ENCODE measurements around the gene BNIP1.

Gene BNIP1

DNA sequence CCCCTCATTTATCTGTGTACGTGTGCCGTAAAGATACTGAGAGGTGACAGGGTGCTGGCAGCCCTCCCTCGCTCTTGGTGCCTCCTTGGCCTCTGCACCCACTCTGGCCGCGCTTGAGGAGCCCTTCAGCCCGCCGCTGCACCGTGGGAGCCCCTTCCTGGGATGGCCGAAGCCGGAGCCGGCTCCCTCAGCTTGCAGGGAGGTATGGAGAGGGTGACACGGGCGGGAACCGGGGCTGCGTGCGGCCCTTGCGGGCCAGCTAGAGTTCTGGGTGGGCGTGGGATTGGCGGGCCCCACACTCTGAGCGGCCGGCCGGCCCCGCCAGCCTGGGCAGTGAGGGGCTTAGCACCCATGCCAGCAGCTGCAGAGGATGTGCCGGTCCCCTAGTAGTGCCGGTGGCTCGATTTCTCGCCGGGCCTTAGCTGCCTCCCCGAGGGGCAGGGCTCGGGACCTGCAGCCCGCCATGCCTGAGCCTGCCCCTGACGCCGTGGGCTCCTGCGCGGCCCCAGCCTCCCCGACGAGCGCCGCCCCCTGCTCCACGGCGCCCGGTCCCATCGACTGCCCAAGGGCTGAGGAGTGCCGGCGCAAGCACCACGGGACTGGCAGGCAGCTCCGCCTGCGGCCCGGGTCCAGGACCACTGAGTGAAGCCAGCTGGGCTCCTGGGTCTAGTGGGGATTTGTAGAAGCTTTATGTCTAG lies 69.1 kb downstream of the BNIP1 start:
- no peak for DNase-seq
